Measurements from ENCODE around the gene SDF2.
A peak's percentile ranks its signal among the peaks of the same experiment; 100 is the strongest.

Gene SDF2

DNA sequence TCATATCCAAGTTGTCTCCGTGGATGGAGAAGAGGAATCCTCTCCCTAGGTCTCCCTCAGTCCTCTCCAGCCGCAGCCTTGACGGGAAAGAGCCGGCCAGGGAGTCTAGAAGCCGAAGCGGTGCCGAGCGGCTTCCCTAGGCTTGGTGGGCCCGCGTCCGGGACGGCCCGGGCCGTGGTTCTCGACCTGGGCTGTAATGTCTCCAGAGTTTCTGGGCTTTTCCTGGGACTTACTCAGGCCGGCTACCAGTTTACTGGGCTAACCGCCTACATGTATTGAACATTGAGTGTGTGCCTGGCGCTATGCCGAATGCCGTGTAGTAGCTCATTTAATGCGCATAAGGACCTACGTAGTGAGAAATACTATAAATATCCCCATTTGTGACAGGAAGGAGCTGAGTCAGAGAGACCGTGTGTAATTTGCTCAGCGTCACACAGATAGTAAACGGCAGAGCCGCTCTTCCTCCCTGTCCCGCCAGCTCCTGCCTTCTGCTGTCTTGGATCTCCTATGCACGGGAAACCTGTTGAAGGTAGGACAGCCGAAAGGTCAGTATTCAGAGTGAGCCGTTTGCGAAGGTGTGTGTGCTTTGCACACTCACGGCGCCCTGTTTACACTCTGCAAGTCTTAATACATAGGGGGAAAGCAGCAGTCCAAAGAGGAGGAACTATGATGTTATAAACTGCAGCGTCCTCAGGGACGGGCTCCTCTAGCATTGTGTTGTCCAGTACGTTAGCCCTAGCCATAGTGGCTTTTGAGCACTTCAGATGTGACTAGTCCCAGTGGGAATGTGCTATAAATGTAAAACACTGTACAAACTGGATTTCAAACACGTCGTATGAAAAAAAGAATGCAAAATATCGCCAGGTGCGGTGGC is 62.2 kb downstream of the SDF2 start:
- H3K9me2 ChIP-seq (replicated peaks; ENCODE audit: insufficient read depth, low read length): no peaks in the 10 kb centered on the region
- H3K4me3 ChIP-seq (ENCODE audit: insufficient read depth, low read length, poor library complexity, severe bottlenecking): peak overlapping the region; percentile 91
- no peaks in the 10 kb centered on the region for H3K27me3 ChIP-seq (ENCODE audit: low read length)
- H3K36me3 ChIP-seq (ENCODE audit: low read length): no peaks in the 10 kb centered on the region; the same call in 1 of the 2 replicates
- peak overlapping the region; percentile 83 for H3K4me2 ChIP-seq (ENCODE audit: low read depth, low read length, poor library complexity, severe bottlenecking)
- TF ChIP-seq, protein P1, sequence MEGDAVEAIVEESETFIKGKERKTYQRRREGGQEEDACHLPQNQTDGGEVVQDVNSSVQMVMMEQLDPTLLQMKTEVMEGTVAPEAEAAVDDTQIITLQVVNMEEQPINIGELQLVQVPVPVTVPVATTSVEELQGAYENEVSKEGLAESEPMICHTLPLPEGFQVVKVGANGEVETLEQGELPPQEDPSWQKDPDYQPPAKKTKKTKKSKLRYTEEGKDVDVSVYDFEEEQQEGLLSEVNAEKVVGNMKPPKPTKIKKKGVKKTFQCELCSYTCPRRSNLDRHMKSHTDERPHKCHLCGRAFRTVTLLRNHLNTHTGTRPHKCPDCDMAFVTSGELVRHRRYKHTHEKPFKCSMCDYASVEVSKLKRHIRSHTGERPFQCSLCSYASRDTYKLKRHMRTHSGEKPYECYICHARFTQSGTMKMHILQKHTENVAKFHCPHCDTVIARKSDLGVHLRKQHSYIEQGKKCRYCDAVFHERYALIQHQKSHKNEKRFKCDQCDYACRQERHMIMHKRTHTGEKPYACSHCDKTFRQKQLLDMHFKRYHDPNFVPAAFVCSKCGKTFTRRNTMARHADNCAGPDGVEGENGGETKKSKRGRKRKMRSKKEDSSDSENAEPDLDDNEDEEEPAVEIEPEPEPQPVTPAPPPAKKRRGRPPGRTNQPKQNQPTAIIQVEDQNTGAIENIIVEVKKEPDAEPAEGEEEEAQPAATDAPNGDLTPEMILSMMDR (IDR thresholded peaks at IDR 0.05; ENCODE audit: insufficient read depth, low read length, poor library complexity, severe bottlenecking): no peak
- no peak for TF ChIP-seq EZH2phosphoT487 (conservative IDR thresholded peaks at IDR 0.05; ENCODE audit: low read length)
- H2AFZ ChIP-seq (ENCODE audit: low read depth, low read length, severe bottlenecking): peak overlapping the region; percentile 52
- peak overlapping the region; percentile 75 for H3K27ac ChIP-seq (ENCODE audit: low read depth, low read length)
- no peaks in the 10 kb centered on the region for H3K9me3 ChIP-seq (ENCODE audit: insufficient read depth, low read length)
- H3K9ac ChIP-seq (ENCODE audit: low read length): peak overlapping the region; percentile 88
- peaks cover 29% of the 10 kb centered on the region for H3K79me2 ChIP-seq (ENCODE audit: insufficient read depth, low read length)
- H3F3A ChIP-seq (ENCODE audit: insufficient read depth): peaks cover 13% of the 10 kb centered on the region
- H4K20me1 ChIP-seq (ENCODE audit: low read depth, low read length): no peaks in the 10 kb centered on the region

DNA sequence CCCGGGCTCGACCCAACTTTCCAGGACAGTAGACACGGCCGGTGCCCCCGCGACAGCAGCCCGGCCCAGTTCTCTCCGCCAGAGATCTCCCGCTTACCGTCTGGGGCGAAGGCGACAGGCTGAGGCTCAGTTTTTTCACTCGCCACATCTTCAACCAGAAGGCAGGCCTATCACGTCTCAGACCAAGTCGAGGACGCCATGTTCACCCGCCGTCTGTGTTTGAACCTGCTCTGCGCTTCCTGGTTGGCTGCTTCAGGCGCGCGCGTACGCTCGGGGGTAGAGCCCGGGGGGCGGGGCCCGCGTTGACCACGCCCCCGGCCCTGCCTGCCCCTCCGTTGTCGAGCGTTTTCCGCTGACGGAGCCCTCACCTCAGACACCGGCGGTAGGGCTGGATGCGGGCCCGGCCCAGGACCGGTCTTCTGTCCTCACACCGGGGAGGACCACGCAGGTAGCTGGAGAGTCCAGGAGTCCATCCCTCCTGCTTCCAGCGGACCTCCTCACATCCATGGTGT is 62.9 kb downstream of the SDF2 start, which contains the start of gene SPAG5:
Gene SPAG5, minus strand, starts transcription at position 227 of the 512 bp plus-strand sequence. Its CDS starts 79 bp downstream, at position 148.
- Histone ChIP-seq H3K4me3 (ENCODE audit: insufficient read depth, low read length, poor library complexity, severe bottlenecking) (peak within 1 kb of the TSS; percentile 91), H3K27ac (ENCODE audit: low read depth, low read length) (peak within 1 kb of the TSS; percentile 77), H2AFZ (ENCODE audit: low read depth, low read length, severe bottlenecking) (peak within 1 kb of the TSS; percentile 90), H3K79me2 (ENCODE audit: insufficient read depth, low read length) (peaks cover 33% of the 10 kb centered on the region), H3K36me3 (ENCODE audit: low read length) (peaks cover 2% of the 10 kb centered on the region; the same call in 1 of the 2 replicates), H3K27me3 (ENCODE audit: low read length) (no peaks in the 10 kb centered on the region), H3K9me3 (ENCODE audit: insufficient read depth, low read length) (no peaks in the 10 kb centered on the region), H3K9ac (ENCODE audit: low read length) (peak within 1 kb of the TSS; percentile 88), H3K4me2 (ENCODE audit: low read depth, low read length, poor library complexity, severe bottlenecking) (peak within 1 kb of the TSS; percentile 83), H3F3A (ENCODE audit: insufficient read depth) (peaks cover 15% of the 10 kb centered on the region), H4K20me1 (ENCODE audit: low read depth, low read length) (peaks cover 3% of the 10 kb centered on the region; the same call in 1 of the 2 replicates), H3K9me2 (replicated peaks; ENCODE audit: insufficient read depth, low read length) (no peaks in the 10 kb centered on the region)
- TF ChIP-seq, protein P1 (IDR thresholded peaks at IDR 0.05; ENCODE audit: insufficient read depth, low read length, poor library complexity, severe bottlenecking): no peak
- no peak for TF ChIP-seq EZH2phosphoT487 (conservative IDR thresholded peaks at IDR 0.05; ENCODE audit: low read length)

DNA sequence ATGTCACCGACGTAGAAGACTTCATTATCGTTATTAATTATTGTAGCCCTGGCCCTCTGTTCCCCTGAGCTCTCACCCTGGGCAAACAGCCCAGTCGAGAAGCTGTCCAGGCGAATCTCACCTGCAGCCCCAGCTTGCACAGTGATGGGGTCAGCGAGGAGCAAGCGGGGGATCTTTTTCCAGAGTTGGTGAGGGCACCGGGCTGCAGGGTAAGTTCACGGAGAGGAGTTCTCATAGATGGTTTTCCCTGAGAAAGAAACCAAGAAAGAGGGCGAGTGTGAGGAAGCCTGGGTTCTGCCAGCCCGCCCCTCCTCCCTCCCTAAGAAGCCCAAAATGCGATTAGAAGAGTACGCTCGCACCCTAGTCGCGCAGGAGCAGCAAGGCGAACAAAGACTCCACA is 63.3 kb downstream of the SDF2 start:
- Histone ChIP-seq H3K9me3 (ENCODE audit: insufficient read depth, low read length) (no peaks in the 10 kb centered on the region), H4K20me1 (ENCODE audit: low read depth, low read length) (peaks cover 5% of the 10 kb centered on the region; the same call in 1 of the 2 replicates), H2AFZ (ENCODE audit: low read depth, low read length, severe bottlenecking) (peak overlapping the region; percentile 90), H3K79me2 (ENCODE audit: insufficient read depth, low read length) (peaks cover 36% of the 10 kb centered on the region), H3K9ac (ENCODE audit: low read length) (peak overlapping the region; percentile 88), H3K9me2 (replicated peaks; ENCODE audit: insufficient read depth, low read length) (no peaks in the 10 kb centered on the region), H3K27me3 (ENCODE audit: low read length) (no peaks in the 10 kb centered on the region), H3K4me2 (ENCODE audit: low read depth, low read length, poor library complexity, severe bottlenecking) (peak overlapping the region; percentile 83), H3K36me3 (ENCODE audit: low read length) (peaks cover 3% of the 10 kb centered on the region; the same call in 1 of the 2 replicates), H3K27ac (ENCODE audit: low read depth, low read length) (peak overlapping the region; percentile 77), H3K4me3 (ENCODE audit: insufficient read depth, low read length, poor library complexity, severe bottlenecking) (peak overlapping the region; percentile 91), H3F3A (ENCODE audit: insufficient read depth) (peaks cover 17% of the 10 kb centered on the region)
- TF ChIP-seq, protein P1 (IDR thresholded peaks at IDR 0.05; ENCODE audit: insufficient read depth, low read length, poor library complexity, severe bottlenecking): no peak
- TF ChIP-seq EZH2phosphoT487 (conservative IDR thresholded peaks at IDR 0.05; ENCODE audit: low read length): no peak

Measured in SU-DHL-6 (cell line).